Osteoblast (primary cell): ENCODE measurements around the gene NDUFAF2. TPM values are rescaled to one million over a fixed set of nuclear protein-coding genes. Genes with fewer than 3 reads are reported as not detected.

Experiments used
- DNase-seq: peaks from one replicate; pipeline ENCODE4 v3.0.0; 2011; ENCODE audit warnings: low spot score, mixed read lengths; ENCODE audit not compliant: insufficient read length; ENCODE audit errors: missing footprints
- H2AFZ ChIP-seq: 2 replicates; pipeline ENCODE4 v1.6.0; 2011; ENCODE audit warnings: mild to moderate bottlenecking, low read length
- H3K27ac ChIP-seq: 2 replicates; pipeline ENCODE4 v1.5.1; 2011; ENCODE audit warnings: mild to moderate bottlenecking, low read depth, low read length, moderate library complexity
- H3K27me3 ChIP-seq: 2 replicates; pipeline ENCODE4 v1.6.0; 2012; ENCODE audit warnings: mild to moderate bottlenecking, control low read depth, inconsistent platforms, low read length, moderate library complexity; ENCODE audit not compliant: insufficient read depth
- H3K36me3 ChIP-seq: 2 replicates; pipeline ENCODE4 v1.5.1; 2011; ENCODE audit warnings: mild to moderate bottlenecking, low read length, control low read depth, moderate library complexity; ENCODE audit not compliant: insufficient read depth
- H3K4me1 ChIP-seq: 2 replicates; pipeline ENCODE4 v1.5.1; 2011; ENCODE audit warnings: mild to moderate bottlenecking, low read length, control low read depth, moderate library complexity; ENCODE audit not compliant: insufficient read depth
- H3K4me2 ChIP-seq: 2 replicates; pipeline ENCODE4 v1.6.0; 2011; ENCODE audit warnings: mild to moderate bottlenecking, low read length; ENCODE audit not compliant: insufficient read depth
- H3K4me3 ChIP-seq: fragments of 200-600 bp; sonication (generic); 3 replicates; pipeline ENCODE4 v1.5.1; 2012; ENCODE audit warnings: mild to moderate bottlenecking, low read length, inconsistent platforms; ENCODE audit not compliant: insufficient read depth
- H3K79me2 ChIP-seq: 2 replicates; pipeline ENCODE4 v1.6.0; 2012; ENCODE audit warnings: mild to moderate bottlenecking, low read length, control low read depth, inconsistent platforms; ENCODE audit not compliant: insufficient read depth
- H3K9me3 ChIP-seq: 2 replicates; pipeline ENCODE4 v1.5.1; 2011; ENCODE audit warnings: low read depth, low read length, control low read depth
- H4K20me1 ChIP-seq: 2 replicates; pipeline ENCODE4 v1.6.0; 2012; ENCODE audit warnings: mild to moderate bottlenecking, low read length, control low read depth; ENCODE audit not compliant: insufficient read depth
- CTCF ChIP-seq: IDR thresholded peaks from 2 replicates; pipeline ENCODE4 v1.5.1; 2011; ENCODE audit warnings: mild to moderate bottlenecking, low read depth, low read length, moderate library complexity; ENCODE audit errors: extremely low read depth
- total RNA-seq: library from RNA; depleted of rRNA; stranded (reverse); fragments of >200 nt; gene quantifications from 2 replicates; pipeline ENCODE4 v1.2.3, GENCODE V29; 2012

NDUFAF2 gene
- total RNA-seq, 1 donor: 22.1 TPM

- TF ChIP-seq CTCF: no peak
- Histone ChIP-seq H3K27ac (no peak overlapping the region), H3K36me3 (no peaks in the 10 kb centered on the region), H2AFZ (no peak overlapping the region), H4K20me1 (no peaks in the 10 kb centered on the region), H3K4me2 (no peak overlapping the region), H3K9me3 (no peaks in the 10 kb centered on the region), H3K27me3 (no peaks in the 10 kb centered on the region), H3K4me1 (no peaks in the 10 kb centered on the region), H3K4me3 (no peak overlapping the region), H3K79me2 (no peaks in the 10 kb centered on the region)
- no peak for DNase-seq
Observed at GRCh38 chr5:61177716-61178115, 232.7 kb downstream of the NDUFAF2 start.

- H3K36me3 ChIP-seq: no peaks in the 10 kb centered on the region
- no peaks in the 10 kb centered on the region for H4K20me1 ChIP-seq
- no peak overlapping the region for H2AFZ ChIP-seq
- no peaks in the 10 kb centered on the region for H3K4me1 ChIP-seq
- no peak overlapping the region for H3K27ac ChIP-seq
- no peaks in the 10 kb centered on the region for H3K79me2 ChIP-seq
- DNase-seq: no peak
- H3K9me3 ChIP-seq: no peaks in the 10 kb centered on the region
- no peak overlapping the region for H3K4me2 ChIP-seq
- TF ChIP-seq CTCF: no peak
- H3K4me3 ChIP-seq: no peak overlapping the region
- H3K27me3 ChIP-seq: no peaks in the 10 kb centered on the region
Observed at GRCh38 chr5:61178702-61179101, 233.7 kb downstream of the NDUFAF2 start.

GRCh38 chr5:61180886-61181285 is 235.9 kb downstream of the NDUFAF2 start:
- Histone ChIP-seq H3K4me2 (peak overlapping the region; percentile 67), H3K36me3 (no peaks in the 10 kb centered on the region), H3K27ac (no peak overlapping the region), H3K9me3 (no peaks in the 10 kb centered on the region), H3K79me2 (no peaks in the 10 kb centered on the region), H4K20me1 (no peaks in the 10 kb centered on the region), H3K4me3 (peak overlapping the region; percentile 52), H3K4me1 (no peaks in the 10 kb centered on the region), H3K27me3 (no peaks in the 10 kb centered on the region), H2AFZ (peak overlapping the region; percentile 78)
- DNase-seq: no peak
- no peak for TF ChIP-seq CTCF

GRCh38 chr5:61182449-61182848 is 237.4 kb downstream of the NDUFAF2 start:
- no peaks in the 10 kb centered on the region for H3K36me3 ChIP-seq
- no peak for DNase-seq
- no peaks in the 10 kb centered on the region for H3K79me2 ChIP-seq
- H2AFZ ChIP-seq: no peak overlapping the region
- no peaks in the 10 kb centered on the region for H3K4me1 ChIP-seq
- no peak overlapping the region for H3K4me2 ChIP-seq
- no peak overlapping the region for H3K4me3 ChIP-seq
- no peaks in the 10 kb centered on the region for H3K27me3 ChIP-seq
- TF ChIP-seq CTCF: no peak
- H3K27ac ChIP-seq: no peak overlapping the region
- H4K20me1 ChIP-seq: no peaks in the 10 kb centered on the region
- no peaks in the 10 kb centered on the region for H3K9me3 ChIP-seq
